NOMO-1 treated with DMSO at 0.1 percent for 48 hours (cell line): ENCODE results near the gene OTOS.

Source experiments
- DNase-seq: peaks from one replicate; lab custom pipeline; 2025; ENCODE audit not compliant: unreplicated experiment; lab: John Stamatoyannopoulos, UW

The OTOS gene

DNA sequence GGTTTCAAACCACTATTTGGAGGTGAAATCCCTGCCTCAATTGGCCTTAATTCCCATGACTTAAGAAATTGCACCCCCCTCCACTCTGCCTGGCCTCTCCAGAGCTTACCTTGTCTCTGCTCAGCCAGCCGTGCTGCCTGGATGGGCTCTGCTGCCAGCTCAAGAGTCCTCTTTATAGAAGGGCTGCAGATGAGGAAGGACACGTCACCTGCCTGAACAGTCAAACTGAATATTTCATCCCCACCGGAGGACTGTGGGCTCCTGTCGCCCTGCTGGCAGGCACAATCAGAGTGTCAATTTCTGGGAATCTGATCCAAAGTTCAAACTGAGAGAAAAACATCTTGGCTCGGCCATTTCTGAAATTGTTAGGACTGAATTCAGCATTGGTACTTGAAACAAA lies at the start of gene OTOS:
Gene OTOS (minus strand): TSS at position 148 of the 400 bp plus-strand sequence. CDS start 332 bp downstream, outside the sequence.
- no peak for DNase-seq

DNA sequence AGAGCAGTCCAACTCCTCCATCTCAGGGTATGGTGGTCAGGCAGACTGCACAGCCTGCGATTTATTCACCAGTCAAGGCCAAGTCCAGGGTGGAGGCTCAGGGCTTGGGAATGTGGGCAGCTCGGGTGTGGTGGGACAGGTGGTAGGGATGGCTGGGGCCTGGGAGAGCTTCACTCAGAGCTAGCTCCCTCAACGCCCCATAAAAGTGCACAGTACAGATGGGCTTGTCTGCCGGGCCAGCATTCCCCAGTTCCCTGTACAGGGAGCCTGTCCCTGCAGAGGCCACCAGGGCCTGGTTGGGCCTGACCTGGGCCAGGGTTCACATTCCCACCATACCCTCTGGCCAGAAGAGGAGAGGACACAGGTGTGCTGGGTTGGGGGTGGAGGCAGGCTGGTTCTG lies 49.2 kb upstream of the OTOS start:
- no peak for DNase-seq

DNA sequence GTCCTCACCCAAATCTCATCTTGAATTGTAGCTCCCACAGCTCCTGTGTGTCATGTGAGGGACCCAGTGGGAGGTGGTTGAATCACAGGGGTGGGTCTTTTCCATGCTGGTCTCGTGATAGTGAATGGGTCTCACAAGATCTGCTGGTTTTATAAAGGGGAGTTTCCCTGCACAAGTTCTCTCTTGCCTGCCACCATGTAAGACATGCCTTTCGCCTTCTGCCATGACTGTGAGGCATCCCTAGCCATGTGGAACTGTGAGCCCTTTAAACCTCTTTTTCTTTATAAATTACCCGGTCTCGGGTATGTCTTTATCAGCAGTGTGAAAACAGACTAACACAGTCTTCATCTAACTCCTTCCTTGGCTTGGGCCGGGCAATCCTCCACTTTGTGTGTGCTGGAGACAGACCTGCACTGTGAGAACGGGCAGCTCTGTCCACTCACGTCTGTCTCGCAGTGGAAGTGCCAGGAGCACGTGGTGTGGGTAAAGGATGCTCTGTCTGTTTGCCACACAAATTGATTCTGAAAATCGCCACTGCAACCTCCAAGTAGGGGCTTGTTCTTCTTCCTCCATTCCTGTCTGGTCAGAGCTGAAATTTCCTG lies 47.6 kb upstream of the OTOS start:
- no peak for DNase-seq

DNA sequence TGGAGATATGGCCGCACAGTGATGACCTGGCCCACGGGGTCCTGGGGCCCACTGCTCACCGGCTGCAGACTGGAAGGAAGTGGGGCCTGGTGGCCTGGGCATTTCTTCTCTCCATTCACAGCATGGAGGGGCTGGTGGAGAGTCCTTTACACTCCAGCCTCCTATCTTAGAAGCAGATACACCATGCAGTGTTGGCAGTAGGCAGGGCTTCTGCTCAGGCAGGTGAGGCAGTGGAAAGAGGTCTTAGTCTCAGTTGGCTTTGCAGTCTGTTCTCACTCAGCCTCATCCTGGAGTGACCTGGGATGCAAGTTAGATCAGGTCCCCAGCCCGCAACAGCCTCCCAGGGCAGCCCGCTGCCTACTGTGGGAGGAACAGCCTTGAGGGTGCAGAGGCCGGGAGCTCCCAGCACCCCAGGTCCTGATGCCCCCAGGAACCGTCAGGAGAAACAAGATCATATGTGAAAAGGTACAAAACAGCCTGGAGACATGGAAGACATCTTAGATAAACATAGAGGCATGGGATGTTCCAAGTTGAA lies 45.8 kb upstream of the OTOS start:
- DNase-seq, result no peak

DNA sequence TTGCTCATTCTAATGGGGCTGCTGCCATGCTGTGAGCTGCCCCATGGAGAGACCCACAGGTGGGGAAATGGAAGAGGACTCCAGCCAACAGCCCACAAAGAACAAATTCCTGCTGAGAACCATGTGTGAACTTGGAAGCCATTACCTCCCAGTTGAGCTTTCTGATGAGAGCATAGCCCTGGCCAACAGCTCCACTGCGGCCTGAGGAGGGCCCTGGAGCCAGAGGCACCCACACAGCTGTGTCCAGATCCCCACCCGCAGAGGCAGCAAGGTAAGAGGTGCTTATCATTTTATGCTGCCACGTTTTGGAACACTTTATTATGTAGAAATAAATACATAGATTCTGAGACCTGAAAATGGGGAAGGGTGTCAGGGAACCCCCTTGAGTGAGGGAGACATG lies 44.2 kb upstream of the OTOS start:
- no peak for DNase-seq

DNA sequence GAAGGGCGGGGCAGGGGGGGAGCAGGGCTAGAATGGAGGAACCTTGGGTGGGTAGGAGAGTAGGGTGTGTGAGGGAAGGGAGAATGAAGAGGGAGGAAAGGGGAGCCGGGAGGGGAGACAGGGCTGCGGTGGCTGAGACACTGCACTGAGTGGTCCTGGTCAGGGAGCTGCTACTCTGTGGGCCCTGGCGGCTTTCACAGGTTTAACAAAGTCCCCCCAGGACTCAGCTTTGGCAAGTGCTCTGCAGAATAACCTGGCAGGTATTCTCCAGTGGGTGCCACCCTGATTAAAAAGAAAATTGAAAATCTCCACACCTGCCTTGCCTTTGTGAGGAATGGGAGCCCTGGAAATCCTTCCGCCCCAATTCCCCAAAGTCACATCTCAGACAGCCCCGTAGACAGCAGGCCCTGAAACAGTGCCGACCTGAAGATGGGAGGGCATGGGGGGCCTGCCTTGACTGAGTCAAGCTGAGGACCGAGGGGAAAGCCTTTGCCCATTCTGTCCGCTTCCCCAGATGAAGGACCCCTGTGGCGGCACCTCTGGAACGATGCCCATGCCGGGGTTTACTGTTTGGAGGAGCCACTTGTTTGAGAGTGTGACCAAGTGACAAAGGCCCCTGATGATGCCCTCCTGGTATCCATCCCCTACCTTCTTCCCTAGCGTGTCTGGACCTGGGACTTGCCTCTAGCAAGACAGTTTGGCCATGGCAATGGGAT lies 43.6 kb upstream of the OTOS start:
- no peak for DNase-seq

DNA sequence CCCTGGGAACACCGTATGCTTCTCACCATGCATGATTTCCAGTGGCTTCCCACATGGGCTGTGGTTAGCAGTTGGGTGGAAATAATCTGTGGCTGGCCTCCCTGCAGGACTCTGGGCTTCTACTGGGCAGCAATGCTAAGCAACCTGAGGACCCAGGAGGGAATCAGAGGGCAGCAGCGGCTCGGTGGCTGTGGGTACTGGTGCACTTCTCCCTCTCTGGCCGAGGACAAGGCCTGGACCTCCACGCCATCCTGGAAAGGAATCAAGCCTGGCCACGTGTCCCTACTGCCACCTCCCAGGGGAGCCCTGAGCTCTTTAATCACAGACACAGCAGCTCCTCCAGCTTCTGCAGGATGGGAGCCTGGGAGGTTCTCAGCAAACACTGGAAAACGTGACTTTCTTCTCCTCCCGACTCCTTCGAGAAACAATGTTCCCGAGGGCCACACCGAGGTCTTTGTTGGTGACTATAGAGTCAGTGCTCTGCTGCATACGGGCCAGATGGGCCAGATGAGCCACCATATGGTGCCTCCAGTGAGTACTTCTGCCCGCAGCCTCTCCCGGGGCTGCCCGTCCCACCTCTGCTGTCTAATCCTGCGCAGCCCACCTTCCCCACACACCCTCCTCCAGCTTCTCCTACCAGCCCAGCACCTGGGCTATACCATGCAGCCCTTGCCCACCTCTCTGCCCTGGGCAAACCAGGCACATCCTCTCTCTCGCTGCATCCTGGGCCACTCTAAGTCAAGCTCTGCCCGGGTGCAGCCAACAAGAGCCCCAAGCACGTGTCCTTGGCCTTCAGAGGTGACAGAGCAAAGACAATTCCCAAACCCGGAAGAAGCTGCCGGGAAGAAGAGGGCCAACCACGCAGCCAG lies 42.8 kb upstream of the OTOS start:
- DNase-seq, result no peak

DNA sequence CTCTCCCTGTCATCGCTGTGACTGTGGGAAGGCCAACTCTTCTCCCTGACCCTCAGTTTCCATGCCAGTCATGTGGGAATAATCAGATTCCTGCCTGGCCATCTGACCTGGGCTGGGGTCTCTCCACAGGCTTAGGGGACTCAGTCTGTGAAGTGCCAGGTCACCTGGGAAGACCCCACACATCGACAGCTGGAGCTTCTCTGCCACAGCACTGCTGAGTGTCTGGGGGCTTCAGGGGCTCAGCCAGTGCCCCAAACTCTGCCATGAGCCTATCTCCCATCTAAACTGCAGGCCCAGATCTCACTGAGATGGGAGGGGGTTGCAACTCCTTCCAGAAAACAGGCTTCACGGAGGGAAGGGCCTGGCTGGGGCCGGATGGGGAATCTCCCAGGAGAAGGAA lies 42.0 kb upstream of the OTOS start:
- no peak for DNase-seq

DNA sequence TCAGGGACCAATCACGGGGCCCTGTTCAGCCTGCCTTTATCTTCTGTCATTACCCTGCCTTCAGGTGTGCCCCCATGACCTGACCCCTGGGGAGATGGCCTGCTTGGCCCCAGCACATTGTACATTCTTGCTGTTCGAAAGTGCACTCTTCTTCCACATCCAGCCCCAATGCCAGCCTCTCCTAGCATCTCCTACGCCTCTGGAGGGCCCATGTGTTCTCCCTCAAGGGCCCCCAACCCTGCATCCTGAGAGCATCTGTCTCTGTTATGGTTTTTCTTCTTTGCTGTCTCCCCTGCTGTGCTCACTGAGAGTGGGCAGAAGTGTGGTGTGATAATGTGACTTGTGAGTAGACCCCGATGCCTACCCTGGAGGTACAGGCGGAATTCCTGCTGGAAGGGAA lies 41.5 kb upstream of the OTOS start:
- no peak for DNase-seq

DNA sequence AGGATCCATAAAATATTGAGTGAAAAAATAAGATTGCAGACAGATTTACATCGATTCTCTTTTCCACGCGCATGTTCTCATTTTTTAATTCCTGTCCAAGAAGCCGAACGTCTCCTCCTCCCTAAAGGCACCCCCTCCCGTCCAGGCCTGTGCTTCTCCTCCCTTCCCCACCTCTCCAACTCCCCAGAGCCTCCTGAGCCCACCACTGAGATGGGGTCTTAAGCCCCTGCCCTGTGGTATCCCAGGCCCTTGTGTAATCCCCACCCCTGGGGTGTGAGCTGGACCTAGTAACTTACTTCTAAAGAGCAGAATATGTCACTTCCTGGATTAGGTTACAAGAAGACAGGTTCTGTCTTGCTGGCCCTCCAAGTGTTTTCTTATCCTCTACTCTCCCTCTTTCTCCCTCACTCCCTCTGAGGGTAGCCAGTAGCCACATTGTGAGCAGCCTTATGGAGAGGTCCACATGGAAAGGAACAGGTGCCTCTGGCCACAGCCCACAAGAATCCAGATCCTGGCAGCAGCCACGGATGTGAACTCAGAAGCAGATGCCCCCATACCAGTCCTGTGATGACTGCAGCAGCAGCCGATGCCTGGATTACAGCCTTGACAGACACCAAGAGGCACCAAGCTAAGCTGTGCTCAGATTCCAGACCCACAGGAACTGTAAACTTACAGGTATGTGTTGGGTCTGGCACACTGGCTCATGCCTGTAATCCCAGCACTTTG lies 39.6 kb upstream of the OTOS start:
- no peak for DNase-seq

DNA sequence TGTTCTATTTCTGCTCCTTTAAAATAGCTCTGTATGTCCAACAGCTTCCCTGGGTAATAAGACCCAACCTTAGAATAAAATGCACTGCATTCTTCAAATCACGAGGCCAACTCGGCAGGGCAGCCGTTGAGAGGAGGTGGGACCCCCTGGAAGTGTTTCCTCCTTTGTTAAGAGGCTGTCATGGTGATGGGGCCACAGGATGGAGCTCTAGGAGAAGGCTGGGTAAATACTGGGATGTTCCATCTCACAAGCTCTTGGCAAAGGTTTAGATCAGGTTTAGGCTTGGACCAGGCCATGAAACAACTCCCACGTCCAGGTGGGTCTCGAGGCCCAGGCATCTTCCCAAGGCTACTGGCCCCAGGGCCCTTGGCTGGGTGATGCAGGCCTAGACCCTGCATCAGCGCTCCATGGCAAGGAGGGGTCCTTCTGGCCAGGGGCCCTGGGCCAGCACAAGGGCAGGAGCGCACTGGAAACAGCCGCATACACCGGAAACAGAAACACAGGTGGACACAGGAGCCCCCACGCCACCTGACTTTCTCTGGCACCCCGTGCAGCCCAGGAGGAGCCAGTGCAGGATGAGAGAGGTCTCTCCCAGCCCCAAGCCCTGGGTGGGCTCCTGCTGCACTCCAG lies 38.8 kb upstream of the OTOS start:
- no peak for DNase-seq

DNA sequence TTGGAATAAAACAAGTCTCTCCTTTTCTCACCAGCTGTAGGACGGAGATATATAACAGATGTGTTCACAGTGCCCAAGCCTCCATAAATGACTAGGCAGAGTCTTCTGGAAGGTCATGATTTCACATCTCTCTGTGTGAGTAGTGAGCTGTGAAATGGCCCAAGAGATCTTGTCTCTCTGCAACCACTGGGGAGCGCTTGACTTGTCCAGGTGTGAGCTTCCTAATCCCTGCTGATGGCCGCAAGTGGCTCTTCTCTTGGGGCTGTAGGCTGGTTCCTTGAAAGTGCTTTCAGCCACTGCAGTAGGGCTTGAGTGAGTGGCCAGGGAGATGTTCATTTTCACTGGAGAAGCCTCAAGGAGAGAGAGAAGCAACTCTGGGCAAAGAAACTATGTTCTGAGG lies 38.1 kb upstream of the OTOS start:
- DNase-seq, result no peak

DNA sequence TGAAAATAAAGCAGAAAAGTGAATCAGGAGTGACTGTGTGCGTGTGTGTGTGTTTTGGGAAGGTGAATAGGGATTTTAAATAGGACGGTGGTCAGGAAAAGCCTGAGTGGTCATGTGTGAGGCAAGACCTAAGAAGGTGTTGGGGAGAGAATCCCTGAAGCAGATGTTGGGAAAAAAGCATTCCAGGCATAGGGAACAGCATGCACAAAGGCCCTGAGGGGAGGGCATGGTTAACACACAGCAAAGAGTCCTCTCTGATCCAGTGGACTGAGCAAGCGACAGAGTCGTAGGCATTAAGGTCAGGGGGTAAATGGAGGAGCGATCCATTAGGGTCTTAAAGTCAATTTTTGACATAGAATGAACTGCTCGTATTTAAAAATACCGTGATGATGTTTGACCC lies 34.0 kb upstream of the OTOS start:
- DNase-seq, result no peak

DNA sequence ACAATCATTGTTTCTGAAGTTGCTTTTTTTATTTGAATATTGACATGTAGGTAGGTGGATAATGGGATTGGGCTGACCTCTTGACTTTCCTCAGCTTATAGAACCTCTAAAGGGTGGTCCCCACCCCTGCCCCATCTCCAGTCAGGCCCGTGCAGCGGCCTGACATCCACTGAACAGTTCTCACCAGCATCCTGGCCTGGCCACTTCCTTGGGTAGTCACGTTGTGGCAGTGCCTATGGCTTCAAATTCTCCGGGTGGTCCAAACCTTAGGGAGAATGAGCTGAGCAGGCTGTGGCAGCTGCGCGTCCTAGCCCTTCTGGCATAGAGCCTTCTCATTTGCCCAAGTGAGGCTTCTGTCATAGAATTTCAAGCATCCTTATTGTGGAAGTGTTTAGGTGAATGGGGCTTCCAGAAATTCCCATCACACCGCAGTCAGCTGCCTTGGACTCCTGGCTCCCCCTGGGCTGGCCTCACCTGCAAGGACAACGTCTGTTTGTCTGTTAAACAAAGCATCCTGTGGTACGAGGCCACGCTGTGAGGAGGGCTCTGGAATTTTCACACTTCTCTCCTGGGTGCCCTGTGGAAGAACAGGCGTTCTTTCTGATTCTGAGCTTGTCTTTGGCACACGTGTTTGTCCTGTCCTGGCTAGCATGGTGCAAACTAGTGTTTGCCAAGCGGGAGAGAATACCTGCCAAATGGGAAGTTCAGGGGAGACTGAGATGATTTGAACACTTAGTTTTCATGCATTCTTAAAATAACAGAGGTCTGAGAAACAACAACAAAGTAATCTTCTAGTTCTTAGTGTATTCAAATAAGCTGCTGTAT lies 31.8 kb upstream of the OTOS start:
- DNase-seq, result no peak

DNA sequence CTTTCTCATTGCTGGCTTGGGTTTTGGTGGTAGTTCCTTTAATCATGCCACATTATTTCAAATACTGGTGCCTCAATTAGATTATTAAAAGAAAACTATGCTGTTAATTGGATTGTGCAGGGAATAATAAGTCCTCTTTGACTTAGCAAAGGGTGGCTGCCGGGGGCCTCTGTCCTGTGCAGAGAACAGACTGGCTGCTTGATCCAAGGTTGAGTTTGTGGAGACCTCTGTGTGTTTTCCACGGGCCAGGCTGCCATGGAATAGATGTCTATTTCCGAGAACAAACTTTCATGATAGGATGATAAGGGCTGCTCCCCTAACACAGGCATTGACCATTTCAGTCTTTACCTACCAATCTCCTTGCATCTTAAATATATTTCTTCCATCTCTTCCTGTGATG lies 30.4 kb upstream of the OTOS start:
- DNase-seq, result no peak

DNA sequence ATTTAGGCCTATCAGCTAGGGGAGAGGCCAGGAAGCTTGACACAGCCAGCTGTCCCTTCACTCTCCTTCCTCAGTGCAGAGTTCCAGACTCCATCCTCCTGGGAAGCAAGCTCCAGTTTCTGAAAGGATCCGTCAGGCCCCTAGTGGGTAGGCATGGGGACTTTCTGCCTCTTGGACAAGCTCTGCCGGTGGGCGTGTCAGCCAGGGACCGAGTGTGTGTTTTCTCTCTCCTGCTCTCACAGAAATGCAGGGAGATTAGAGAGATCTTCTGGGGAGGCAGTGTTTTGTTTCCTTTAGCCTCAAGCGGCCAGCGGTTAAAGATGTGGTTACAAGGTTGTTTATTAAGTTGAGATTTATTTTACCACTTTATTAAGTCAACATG lies 29.9 kb upstream of the OTOS start:
- no peak for DNase-seq

DNA sequence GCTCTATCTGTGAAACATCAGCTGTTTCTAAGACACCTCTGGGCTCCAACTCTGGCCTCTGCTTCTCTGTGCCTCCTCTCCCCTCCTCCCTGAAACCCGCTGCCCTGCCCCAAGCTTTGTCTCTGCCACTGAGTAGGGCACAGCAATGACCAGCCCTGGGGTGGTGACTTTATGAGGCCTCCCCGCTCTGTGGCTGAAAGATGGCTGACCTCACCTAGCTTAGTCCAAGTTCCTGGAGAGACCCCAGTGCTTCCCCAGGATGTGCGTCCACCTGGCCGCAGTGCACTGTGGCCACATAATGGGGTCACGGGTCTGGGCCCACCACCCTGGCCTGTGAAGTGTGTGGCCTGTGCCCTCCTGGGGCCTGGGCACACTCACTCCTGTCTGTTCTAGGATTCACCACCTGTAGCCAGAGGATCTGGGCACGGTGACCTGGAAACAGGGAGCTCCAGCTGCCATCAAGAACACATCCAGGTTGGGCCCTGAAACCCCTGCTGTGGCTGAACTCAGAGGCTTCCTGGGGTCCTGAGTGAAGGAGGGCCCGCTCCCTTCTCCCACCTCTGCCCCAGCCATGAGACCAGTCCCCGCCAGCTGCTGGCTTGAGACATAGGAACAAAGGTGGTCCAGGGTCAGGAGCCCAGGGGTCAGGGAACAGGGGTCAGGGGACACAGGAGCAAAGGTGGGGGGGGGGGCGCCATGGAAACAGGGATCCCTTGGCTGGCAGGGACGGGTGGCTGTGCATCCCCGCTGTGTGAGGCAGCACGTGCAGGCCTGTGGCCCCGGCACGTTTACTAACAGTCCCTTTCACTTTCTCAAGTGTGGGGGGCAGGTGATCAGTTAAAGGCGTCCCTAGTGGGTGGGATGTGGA lies 29.3 kb upstream of the OTOS start:
- no peak for DNase-seq

DNA sequence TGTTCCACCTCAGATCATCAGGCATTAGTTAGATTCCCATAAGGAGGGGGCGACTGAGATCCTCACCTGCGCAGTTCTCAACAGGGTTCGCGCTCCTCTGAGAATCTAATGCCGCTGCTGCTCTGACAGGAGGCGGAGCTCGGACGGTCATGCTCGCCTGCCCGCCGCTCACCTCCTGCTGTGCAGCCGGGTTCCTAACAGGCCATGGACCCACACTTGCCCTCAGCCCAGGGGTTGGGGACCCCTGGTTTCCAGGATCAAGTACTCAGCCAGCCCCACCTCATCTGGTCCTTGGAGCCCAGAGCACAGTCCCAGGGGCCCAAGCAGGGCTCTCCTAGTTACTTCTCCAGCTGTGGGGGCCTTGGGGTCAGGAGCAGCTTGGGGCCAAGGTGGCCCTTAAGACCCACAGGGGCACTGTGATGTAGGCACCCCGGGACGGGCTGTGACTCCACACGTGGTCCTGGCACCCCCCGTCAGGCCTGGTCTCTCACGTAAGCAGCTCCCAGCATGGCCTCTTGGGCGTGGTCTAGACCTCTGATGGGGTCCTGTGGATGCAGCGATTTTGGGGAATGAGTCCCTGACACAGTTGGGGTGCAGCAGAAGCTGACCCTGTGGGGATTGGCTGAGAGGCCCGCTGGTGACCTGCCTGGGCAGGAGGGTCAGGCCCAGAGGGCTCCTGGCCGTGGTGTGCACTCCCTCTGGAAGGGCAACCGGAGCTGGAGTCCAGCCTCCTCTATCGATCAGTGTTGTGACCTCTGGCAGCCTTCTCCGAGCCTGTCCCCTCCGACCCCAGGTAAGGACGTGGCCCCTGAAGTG lies 28.3 kb upstream of the OTOS start:
- DNase-seq, result no peak
